ENCODE data around the gene ELP5. TPM values are rescaled to one million over a fixed set of nuclear protein-coding genes. Genes with fewer than 3 reads are reported as not detected.

Gene ELP5
- total and polyA plus RNA-seq, 2 of the 4 experiments (the other 2 are of a cell fraction), result 39.3 to 46.6 TPM

DNA sequence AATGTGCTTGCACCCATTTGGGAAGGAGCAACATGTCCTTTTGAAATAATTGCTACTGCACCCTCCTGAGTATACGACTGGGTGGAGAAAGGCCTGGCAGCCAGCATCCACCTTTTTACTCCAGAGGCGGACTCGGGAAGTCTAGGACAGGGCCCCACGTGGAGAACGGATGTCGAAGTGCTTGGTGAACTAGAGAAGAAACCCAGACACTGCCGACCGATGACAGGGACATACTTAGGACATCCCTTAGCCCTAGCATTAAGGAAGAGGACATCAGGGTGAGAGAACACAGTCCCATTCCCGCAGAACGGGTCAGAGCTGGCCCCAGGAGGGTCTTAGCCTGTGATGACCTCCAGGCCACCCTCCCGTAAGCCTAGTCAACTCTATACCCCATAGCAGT is 38.7 kb downstream of the ELP5 start:
- 40% methylated on average over 2 of the region's 11 CpGs; no CpG with 5 or more reads in 1 of the 2 experiments for WGBS, 2 experiments (ENCODE audit: extremely low coverage in 2 of 2, insufficient read length in 1 of 2)
- no TSS peak for BruUV-seq (replicated peaks)

More for the DNA sequence above, 38.7 kb downstream of the ELP5 start:
- H4K5ac ChIP-seq (ENCODE audit: low read depth, low read length), result no peak overlapping the region
- in situ Hi-C loops (cut with MboI; ENCODE audit: low sequenced_read_pairs) (no loop called here), intact Hi-C loops (cut with micrococcal nuclease) (no loop called here), dilution Hi-C loops (cut with HindIII; ENCODE audit: low sequenced_read_pairs, unreplicated experiment) (no loop called here)
- TF ChIP-seq RCOR1 (IDR thresholded peaks at IDR 0.05; ENCODE audit: insufficient replicate concordance, low read length), result no peak
- TF ChIP-seq POLR2A (IDR thresholded peaks at IDR 0.05; ENCODE audit: low read depth, low read length), result no peak
- no peak for TF ChIP-seq FOS (IDR thresholded peaks at IDR 0.05; ENCODE audit: low read depth, low read length)
- TF ChIP-seq, protein P1, sequence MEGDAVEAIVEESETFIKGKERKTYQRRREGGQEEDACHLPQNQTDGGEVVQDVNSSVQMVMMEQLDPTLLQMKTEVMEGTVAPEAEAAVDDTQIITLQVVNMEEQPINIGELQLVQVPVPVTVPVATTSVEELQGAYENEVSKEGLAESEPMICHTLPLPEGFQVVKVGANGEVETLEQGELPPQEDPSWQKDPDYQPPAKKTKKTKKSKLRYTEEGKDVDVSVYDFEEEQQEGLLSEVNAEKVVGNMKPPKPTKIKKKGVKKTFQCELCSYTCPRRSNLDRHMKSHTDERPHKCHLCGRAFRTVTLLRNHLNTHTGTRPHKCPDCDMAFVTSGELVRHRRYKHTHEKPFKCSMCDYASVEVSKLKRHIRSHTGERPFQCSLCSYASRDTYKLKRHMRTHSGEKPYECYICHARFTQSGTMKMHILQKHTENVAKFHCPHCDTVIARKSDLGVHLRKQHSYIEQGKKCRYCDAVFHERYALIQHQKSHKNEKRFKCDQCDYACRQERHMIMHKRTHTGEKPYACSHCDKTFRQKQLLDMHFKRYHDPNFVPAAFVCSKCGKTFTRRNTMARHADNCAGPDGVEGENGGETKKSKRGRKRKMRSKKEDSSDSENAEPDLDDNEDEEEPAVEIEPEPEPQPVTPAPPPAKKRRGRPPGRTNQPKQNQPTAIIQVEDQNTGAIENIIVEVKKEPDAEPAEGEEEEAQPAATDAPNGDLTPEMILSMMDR (conservative IDR thresholded peaks at IDR 0.05; ENCODE audit: low read depth, low read length), result no peak
- TF ChIP-seq RAD21 (IDR thresholded peaks at IDR 0.05; ENCODE audit: low read length), result no peak
- no peak for TF ChIP-seq NFE2L2 (IDR thresholded peaks at IDR 0.05; ENCODE audit: low read depth, low read length)
- TF ChIP-seq MAZ (IDR thresholded peaks at IDR 0.05; ENCODE audit: borderline replicate concordance, low read depth, low read length), result no peak
- TF ChIP-seq SMC3 (IDR thresholded peaks at IDR 0.05; ENCODE audit: low read depth, low read length), result no peak
- TF ChIP-seq, protein P2, sequence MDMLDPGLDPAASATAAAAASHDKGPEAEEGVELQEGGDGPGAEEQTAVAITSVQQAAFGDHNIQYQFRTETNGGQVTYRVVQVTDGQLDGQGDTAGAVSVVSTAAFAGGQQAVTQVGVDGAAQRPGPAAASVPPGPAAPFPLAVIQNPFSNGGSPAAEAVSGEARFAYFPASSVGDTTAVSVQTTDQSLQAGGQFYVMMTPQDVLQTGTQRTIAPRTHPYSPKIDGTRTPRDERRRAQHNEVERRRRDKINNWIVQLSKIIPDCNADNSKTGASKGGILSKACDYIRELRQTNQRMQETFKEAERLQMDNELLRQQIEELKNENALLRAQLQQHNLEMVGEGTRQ (IDR thresholded peaks at IDR 0.05; ENCODE audit: low read depth, low read length), result no peak
- H2BK120ac ChIP-seq (ENCODE audit: low read depth, low read length), result no peak overlapping the region
- H2BK15ac ChIP-seq (ENCODE audit: low read depth, low read length), result no peak overlapping the region
- no peak overlapping the region for H3K4me2 ChIP-seq (ENCODE audit: low read depth, low read length)
- H3K9me3 ChIP-seq (ENCODE audit: control insufficient read depth, insufficient read depth, low read length), result no peaks in the 10 kb centered on the region; the same call in 1 of the 2 replicates
- no peak overlapping the region for H3K9ac ChIP-seq (ENCODE audit: low read depth, low read length)
- H3K27ac ChIP-seq (ENCODE audit: insufficient read depth, low read length), result no peak overlapping the region
- no peak overlapping the region for H3K18ac ChIP-seq (ENCODE audit: low read depth, low read length)
- no peak overlapping the region for H3K23ac ChIP-seq (ENCODE audit: low read depth, low read length)
- H3K36me3 ChIP-seq (ENCODE audit: control insufficient read depth, insufficient read depth, low read length), result no peaks in the 10 kb centered on the region
- peaks cover 3% of the 10 kb centered on the region for H3K4me1 ChIP-seq (ENCODE audit: control insufficient read depth, insufficient read depth, low read length)
- no peak overlapping the region for H2AFZ ChIP-seq (replicated peaks; ENCODE audit: low read length, poor library complexity)
- CTCF ChIA-PET, result no interaction called here
- POLR2A ChIA-PET (ENCODE audit: unreplicated experiment), result no interaction called here
- H4K91ac ChIP-seq (ENCODE audit: insufficient read depth, low read depth, low read length), result no peak overlapping the region
- H4K8ac ChIP-seq (ENCODE audit: low read depth in 2 of 2, low read length in 2 of 2), result no peak overlapping the region
- no peaks in the 10 kb centered on the region; the same call in 1 of the 2 replicates for H3K9me1 ChIP-seq (ENCODE audit: insufficient read depth, low read length)
- no peak overlapping the region for H2BK5ac ChIP-seq (ENCODE audit: low read depth, low read length, poor library complexity, severe bottlenecking)
- H2AK9ac ChIP-seq (replicated peaks; ENCODE audit: low read depth, low read length, poor library complexity), result no peak overlapping the region
- 0 out of 2 replicates have a peak, but pooled peaks cover 3% of the 10 kb centered on the region for H4K20me1 ChIP-seq (ENCODE audit: insufficient read depth, low read length)
- H2AK5ac ChIP-seq (ENCODE audit: low read depth, low read length), result no peak overlapping the region
- no peak overlapping the region for H3K14ac ChIP-seq (replicated peaks; ENCODE audit: low read depth, low read length)
- no peak overlapping the region for H3K56ac ChIP-seq (ENCODE audit: extremely low read depth, insufficient read depth, low read length)
- peaks cover 81% of the 10 kb centered on the region for H3K27me3 ChIP-seq (ENCODE audit: control insufficient read depth, insufficient read depth, low read length)
- H3K4ac ChIP-seq (ENCODE audit: low read depth, low read length), result no peak overlapping the region
- no peak overlapping the region for H2BK20ac ChIP-seq (ENCODE audit: low read depth, low read length)
- no peaks in the 10 kb centered on the region for H3K79me1 ChIP-seq (ENCODE audit: low read depth in 1 of 2, low read length in 2 of 2)
- H3K4me3 ChIP-seq (ENCODE audit: insufficient read depth, low read depth, low read length), result no peak overlapping the region
- DNase-seq (no peak), ATAC-seq (ENCODE audit: low read depth) (no peak)
